ENCODE measurements around the gene MRPL40.

MRPL40 gene

GRCh38 chr22:19478045-19478900 is 45.9 kb downstream of the MRPL40 start:
- in situ Hi-C loops (cut with MboI; ENCODE audit: low pct_unique_long_range_greater_than_20kb, low sequenced_read_pairs, unreplicated experiment) = no loop called here
- no peak for TF ChIP-seq CTCF (IDR thresholded peaks at IDR 0.05; ENCODE audit: extremely low read depth, insufficient read depth, missing control alignments)

GRCh38 chr22:19478901-19479354 is 46.6 kb downstream of the MRPL40 start, which contains the start of gene UFD1:
UFD1 (minus strand) TSS chr22:19479193; CDS start chr22:19479085, 108 bp downstream.
- in situ Hi-C loops (cut with MboI; ENCODE audit: low pct_unique_long_range_greater_than_20kb, low sequenced_read_pairs, unreplicated experiment) = no loop called here
- peak; percentile 86 for DNase-seq (ENCODE audit: low spot score)
- TF ChIP-seq CTCF (IDR thresholded peaks at IDR 0.05; ENCODE audit: extremely low read depth, insufficient read depth, missing control alignments) = no peak

More at GRCh38 chr22:19478045-19478900, 45.9 kb downstream of the MRPL40 start:
- no peak for DNase-seq (ENCODE audit: low spot score)

- TF ChIP-seq CTCF (IDR thresholded peaks at IDR 0.05; ENCODE audit: extremely low read depth, insufficient read depth, missing control alignments) = no peak
- in situ Hi-C loops (cut with MboI; ENCODE audit: low pct_unique_long_range_greater_than_20kb, low sequenced_read_pairs, unreplicated experiment) = no loop called here
- peak; percentile 97 for DNase-seq (ENCODE audit: low spot score)
Observed at GRCh38 chr22:19479355-19480172, 47.2 kb downstream of the MRPL40 start, which contains the start of gene CDC45. CDC45 (plus strand) TSS chr22:19479920; CDS start chr22:19479969, 49 bp downstream.

- in situ Hi-C loops (cut with MboI; ENCODE audit: low pct_unique_long_range_greater_than_20kb, low sequenced_read_pairs, unreplicated experiment) = no loop called here
Observed at GRCh38 chr22:19480173-19480568, 47.8 kb downstream of the MRPL40 start.

GRCh38 chr22:19480789-19481188 is 48.4 kb downstream of the MRPL40 start:
- in situ Hi-C loops (cut with MboI; ENCODE audit: low pct_unique_long_range_greater_than_20kb, low sequenced_read_pairs, unreplicated experiment) = no loop called here
- no peak for DNase-seq (ENCODE audit: low spot score)
- TF ChIP-seq CTCF (IDR thresholded peaks at IDR 0.05; ENCODE audit: extremely low read depth, insufficient read depth, missing control alignments) = no peak

More at GRCh38 chr22:19480173-19480568, 47.8 kb downstream of the MRPL40 start:
- TF ChIP-seq CTCF (IDR thresholded peaks at IDR 0.05; ENCODE audit: extremely low read depth, insufficient read depth, missing control alignments) = no peak
- DNase-seq (ENCODE audit: low spot score) = no peak

- no peak for DNase-seq (ENCODE audit: low spot score)
- in situ Hi-C loops (cut with MboI; ENCODE audit: low pct_unique_long_range_greater_than_20kb, low sequenced_read_pairs, unreplicated experiment) = no loop called here
- TF ChIP-seq CTCF (IDR thresholded peaks at IDR 0.05; ENCODE audit: extremely low read depth, insufficient read depth, missing control alignments) = no peak
Observed at GRCh38 chr22:19482297-19482696, 50.0 kb downstream of the MRPL40 start.

Measured in GM13977 (cell line).